Mesenteric fat pad (tissue), 1 donor: ENCODE data around the gene MTREX. TPM values are rescaled to one million over a fixed set of nuclear protein-coding genes. Genes with fewer than 3 reads are reported as not detected.

Experiments used
- DNase-seq: peaks from one replicate; pipeline ENCODE4 v3.0.0-alpha.2; 2020; ENCODE audit warnings: low spot score
- total RNA-seq: library from RNA; stranded (reverse); fragmentation: NEBNext Ultra II Directional; extraction: Animal tissue kit (Norgen Biotek cat#: 25700); gene quantifications from one replicate; pipeline ENCODE4 v1.2.1, GENCODE V29; 2021
- donor health status: DM: yes; HTN: yes; CAD: no.

MTREX gene
- total RNA-seq, 1 donor from 2014 or later = 49.3 TPM

- no peak for DNase-seq
These were observed 119.4 kb downstream of the MTREX start for GRCh38 chr5:55427157-55427556.

GRCh38 chr5:55429221-55429612 is 121.4 kb downstream of the MTREX start:
- no peak for DNase-seq

GRCh38 chr5:55429613-55430253 is 121.9 kb downstream of the MTREX start:
- DNase-seq = no peak

- no peak for DNase-seq
These were observed 124.8 kb downstream of the MTREX start for GRCh38 chr5:55432549-55432948.

GRCh38 chr5:55437452-55437851 is 129.7 kb downstream of the MTREX start:
- DNase-seq = no peak

GRCh38 chr5:55437859-55438206 is 130.0 kb downstream of the MTREX start:
- DNase-seq = no peak

- DNase-seq = no peak
These were observed 131.2 kb downstream of the MTREX start for GRCh38 chr5:55438998-55439397.

GRCh38 chr5:55440188-55440646 is 132.4 kb downstream of the MTREX start:
- DNase-seq = no peak

- no peak for DNase-seq
These were observed 133.4 kb downstream of the MTREX start for GRCh38 chr5:55441107-55441771.

GRCh38 chr5:55441954-55442353 is 134.2 kb downstream of the MTREX start:
- no peak for DNase-seq

GRCh38 chr5:55445791-55446190 is 138.0 kb downstream of the MTREX start:
- DNase-seq = no peak

GRCh38 chr5:55446640-55447351 is 139.0 kb downstream of the MTREX start:
- DNase-seq = no peak

- DNase-seq = no peak
These were observed 142.4 kb downstream of the MTREX start for GRCh38 chr5:55450050-55450765.

- no peak for DNase-seq
These were observed 144.2 kb downstream of the MTREX start for GRCh38 chr5:55451976-55452375.

GRCh38 chr5:55453211-55453610 is 145.4 kb downstream of the MTREX start:
- no peak for DNase-seq

- DNase-seq = no peak
These were observed 146.5 kb downstream of the MTREX start for GRCh38 chr5:55454282-55454681.

GRCh38 chr5:55456216-55456895 is 148.6 kb downstream of the MTREX start:
- DNase-seq = no peak

GRCh38 chr5:55459572-55459971 is 151.8 kb downstream of the MTREX start:
- no peak for DNase-seq

GRCh38 chr5:55463613-55464012 is 155.8 kb downstream of the MTREX start:
- no peak for DNase-seq

GRCh38 chr5:55467862-55468551 is 160.2 kb downstream of the MTREX start:
- DNase-seq = no peak

- DNase-seq = no peak
These were observed 162.1 kb downstream of the MTREX start for GRCh38 chr5:55469839-55470238.
